CD4-positive, alpha-beta memory T cell (primary cell): ENCODE measurements around the gene ELFN1. TPM values are rescaled to one million over a fixed set of nuclear protein-coding genes. Genes with fewer than 3 reads are reported as not detected.

Experiments used
- CTCF ChIA-PET: fragments of 350-600 bp; sonication (Branson Sonifier 250); formaldehyde crosslinking; loops from one replicate; lab custom pipeline; 2021; ENCODE audit warnings: inconsistent platforms; ENCODE audit not compliant: partially characterized antibody; lab: Charles Lee
- POLR2A ChIA-PET: fragments of 350-600 bp; sonication (Branson Sonifier 250); formaldehyde crosslinking; loops from one replicate; lab custom pipeline; 2021; ENCODE audit not compliant: partially characterized antibody; lab: Charles Lee
- DNase-seq, 5 donors: peaks; one replicate each; pipeline versions ENCODE4 v3.0.0 to v3.0.0-alpha.2; 2020 to 2022; ENCODE audit warnings: mixed read lengths in 1 of 5
- H3K27ac ChIP-seq: one replicate; pipeline ENCODE4 v1.7.0; 2013; ENCODE audit warnings: low read depth, low read length
- H3K27me3 ChIP-seq: 2 replicates; pipeline ENCODE4 v1.7.0; 2013; ENCODE audit warnings: mild to moderate bottlenecking, low read length, moderate library complexity; ENCODE audit not compliant: insufficient read depth
- H3K36me3 ChIP-seq: 2 replicates; pipeline ENCODE4 v1.7.0; 2013; ENCODE audit warnings: mild to moderate bottlenecking, low read length, moderate library complexity; ENCODE audit not compliant: insufficient read depth
- H3K4me1 ChIP-seq: 2 replicates; pipeline ENCODE4 v1.7.0; 2013; ENCODE audit warnings: mild to moderate bottlenecking, low read length, moderate library complexity; ENCODE audit not compliant: insufficient read depth
- H3K4me3 ChIP-seq, 2 donors: one replicate each; pipeline ENCODE4 v1.7.0; 2013; ENCODE audit warnings: low read length in 2 of 2, mild to moderate bottlenecking in 1 of 2
- H3K9me3 ChIP-seq, 2 donors: one replicate each; pipeline ENCODE4 v1.7.0; 2013; ENCODE audit warnings: low read length in 2 of 2, control low read depth in 1 of 2; ENCODE audit not compliant: control insufficient read depth in 1 of 2
- H3K27ac Mint-ChIP-seq, 7 donors: one replicate each; pipeline ENCODE4 v1.8.0; 2020 to 2021; ENCODE audit warnings: mixed read lengths in 7 of 7, mild to moderate bottlenecking in 6 of 7, inconsistent platforms in 3 of 7, moderate library complexity in 3 of 7
- H3K27me3 Mint-ChIP-seq, 2 donors: one replicate each; pipeline ENCODE4 v1.8.0; 2020 to 2021; ENCODE audit warnings: mixed read lengths in 2 of 2
- H3K36me3 Mint-ChIP-seq, 2 donors: one replicate each; pipeline ENCODE4 v1.8.0; 2020 to 2021; ENCODE audit warnings: mixed read lengths in 2 of 2, inconsistent platforms in 1 of 2, mild to moderate bottlenecking in 1 of 2
- H3K4me1 Mint-ChIP-seq, 4 donors: one replicate each; pipeline ENCODE4 v1.8.0; 2020 to 2021; ENCODE audit warnings: mixed read lengths in 4 of 4, mild to moderate bottlenecking in 1 of 4
- H3K4me3 Mint-ChIP-seq, 8 donors: one replicate each; pipeline ENCODE4 v1.8.0; 2020 to 2021; ENCODE audit warnings: mixed read lengths in 8 of 8, mild to moderate bottlenecking in 7 of 8, moderate library complexity in 6 of 8, inconsistent platforms in 3 of 8
- H3K9me3 Mint-ChIP-seq, 8 donors: one replicate each; pipeline ENCODE4 v1.8.0; 2020 to 2021; ENCODE audit warnings: mixed read lengths in 8 of 8, mild to moderate bottlenecking in 5 of 8, inconsistent platforms in 3 of 8, moderate library complexity in 1 of 8
- intact Hi-C: fragments of 100-400 bp; cut with micrococcal nuclease; formaldehyde crosslinking; loops from one replicate; pipeline ENCODE4 v1.15.1; 2023
- polyA plus RNA-seq, 2 donors: library from polyadenylated mRNA; unstranded; fragments of 300-500 nt; fragmentation: Illumina TruSeq; gene quantifications; one replicate each; pipeline ENCODE4 v1.2.3, GENCODE V29; 2021
- total RNA-seq, 2 experiments: library from RNA; stranded (reverse); gene quantifications; one replicate each; pipeline ENCODE4 v1.2.3, GENCODE V29; 2021

ELFN1 gene
- total and polyA plus RNA-seq, 4 experiments from 2014 or later = 0.12 TPM; not detected in 3

DNA sequence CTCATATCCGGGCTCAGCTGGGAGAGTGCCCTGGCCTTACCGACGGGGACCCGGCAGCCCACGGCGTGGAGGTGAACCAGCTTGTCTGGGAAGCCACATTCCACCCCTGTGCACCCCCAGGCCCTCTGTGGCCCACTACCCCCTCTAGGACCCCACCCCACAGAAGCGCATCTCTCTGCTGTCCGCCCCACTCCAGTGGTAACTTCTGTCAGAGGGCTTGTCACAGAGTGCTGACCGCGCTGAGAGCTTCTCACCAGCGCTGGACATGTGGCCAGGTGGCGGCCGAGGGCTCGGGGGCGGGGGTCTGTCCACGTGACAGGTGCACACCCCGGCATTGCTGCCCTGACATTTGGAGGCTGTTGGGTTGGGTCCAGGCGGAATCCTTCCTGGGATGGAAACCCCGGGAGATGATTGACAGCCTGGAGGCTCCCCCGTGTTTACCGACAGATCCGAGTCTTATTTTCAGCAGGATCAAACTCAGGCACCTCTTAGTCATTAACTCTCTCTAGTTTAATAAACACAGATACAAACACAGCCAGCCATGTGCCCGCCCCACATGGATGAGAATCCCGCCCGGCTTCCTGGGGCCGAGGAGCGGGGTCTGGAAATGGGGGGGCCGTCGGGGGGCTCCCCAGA lies 5.1 kb downstream of the ELFN1 start:
- peaks cover 8 to 13% of the 10 kb centered on the region in 2 donors for H3K27me3 Mint-ChIP-seq
- CTCF ChIA-PET = no interaction called here
- POLR2A ChIA-PET = no interaction called here
- H3K4me3 Mint-ChIP-seq = no peak overlapping the region
- no peaks in the 10 kb centered on the region for H3K4me1 ChIP-seq
- H3K27ac Mint-ChIP-seq = no peak overlapping the region
- no peak for DNase-seq
- no peak overlapping the region for H3K4me3 ChIP-seq
- intact Hi-C loops = no loop called here
- peaks cover 0 to 1% (median 0%) of the 10 kb centered on the region in 8 donors for H3K9me3 Mint-ChIP-seq
- H3K36me3 ChIP-seq = no peaks in the 10 kb centered on the region
- no peaks in the 10 kb centered on the region for H3K36me3 Mint-ChIP-seq
- H3K4me1 Mint-ChIP-seq = no peaks in the 10 kb centered on the region
- H3K27ac ChIP-seq = no peak overlapping the region
- peaks cover 10% of the 10 kb centered on the region for H3K27me3 ChIP-seq
- H3K9me3 ChIP-seq = no peaks in the 10 kb centered on the region

GRCh38 chr7:1675673-1676549 lies 5.8 kb downstream of the ELFN1 start:
- POLR2A ChIA-PET = no interaction called here
- H3K27ac Mint-ChIP-seq = no peak overlapping the region
- intact Hi-C loops = no loop called here

DNA sequence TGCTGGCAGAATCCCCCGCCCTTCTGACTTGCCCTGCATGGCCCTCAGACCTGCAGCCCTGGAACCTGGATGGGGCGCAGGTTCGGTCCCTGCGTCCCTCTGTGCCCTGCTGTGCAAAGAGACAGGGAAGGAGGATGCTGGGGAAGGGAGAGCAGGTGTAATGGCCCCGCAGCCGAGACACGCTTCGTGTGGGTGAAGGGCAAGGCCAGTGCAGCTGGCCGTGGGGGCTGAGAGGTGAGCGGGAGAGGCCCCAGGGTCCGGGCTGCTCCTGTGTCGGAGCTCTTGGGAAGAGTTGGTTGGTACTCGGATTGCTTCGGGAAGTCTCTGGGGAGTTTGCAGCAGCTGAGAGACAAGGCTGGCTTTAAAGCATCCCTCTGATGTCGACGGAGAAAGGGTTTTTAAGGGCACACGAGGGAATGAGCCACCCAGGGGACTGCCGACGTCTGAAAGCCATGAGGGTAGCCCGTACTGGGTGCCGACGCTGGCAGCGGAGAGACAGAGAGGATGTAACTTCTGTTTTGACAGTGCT lies 6.5 kb downstream of the ELFN1 start:
- Histone ChIP-seq H3K9me3 (no peaks in the 10 kb centered on the region), H3K27ac (no peak overlapping the region), H3K4me1 (no peaks in the 10 kb centered on the region), H3K36me3 (no peaks in the 10 kb centered on the region), H3K4me3 (no peak overlapping the region), H3K27me3 (peaks cover 10% of the 10 kb centered on the region)
- no peaks in the 10 kb centered on the region for H3K4me1 Mint-ChIP-seq
- peaks cover 9 to 11% of the 10 kb centered on the region in 2 donors for H3K27me3 Mint-ChIP-seq
- H3K4me3 Mint-ChIP-seq = no peak overlapping the region
- POLR2A ChIA-PET = no interaction called here
- no peak for DNase-seq
- intact Hi-C loops = no loop called here
- H3K9me3 Mint-ChIP-seq = peaks cover 0 to 2% (median 0%) of the 10 kb centered on the region in 8 donors
- H3K36me3 Mint-ChIP-seq = no peaks in the 10 kb centered on the region
- no peak overlapping the region for H3K27ac Mint-ChIP-seq
- CTCF ChIA-PET = no interaction called here

More at GRCh38 chr7:1675673-1676549, 5.8 kb downstream of the ELFN1 start:
- H3K4me3 ChIP-seq = no peak overlapping the region
- H3K4me1 ChIP-seq = no peaks in the 10 kb centered on the region
- Mint-ChIP-seq H3K36me3 (no peaks in the 10 kb centered on the region), H3K4me3 (no peak overlapping the region), H3K4me1 (no peaks in the 10 kb centered on the region), H3K27me3 (peaks cover 10 to 13% of the 10 kb centered on the region in 2 donors), H3K9me3 (peaks cover 0 to 1% (median 0%) of the 10 kb centered on the region in 8 donors)
- no peaks in the 10 kb centered on the region for H3K9me3 ChIP-seq
- no peak for DNase-seq
- H3K27ac ChIP-seq = no peak overlapping the region
- CTCF ChIA-PET = no interaction called here
- H3K27me3 ChIP-seq = peaks cover 10% of the 10 kb centered on the region
- H3K36me3 ChIP-seq = no peaks in the 10 kb centered on the region

- no peak overlapping the region for H3K27ac ChIP-seq
- no peaks in the 10 kb centered on the region for H3K36me3 ChIP-seq
- H3K36me3 Mint-ChIP-seq = no peaks in the 10 kb centered on the region
- intact Hi-C loops = no loop called here
- no peaks in the 10 kb centered on the region for H3K9me3 ChIP-seq
- no peak overlapping the region for H3K27ac Mint-ChIP-seq
- DNase-seq = no peak
- H3K27me3 Mint-ChIP-seq = peaks cover 9 to 13% of the 10 kb centered on the region in 2 donors
- ChIA-PET CTCF (no interaction called here), POLR2A (no interaction called here)
- H3K4me1 Mint-ChIP-seq = no peaks in the 10 kb centered on the region
- peaks cover 0 to 3% (median under 1%) of the 10 kb centered on the region in 8 donors for H3K9me3 Mint-ChIP-seq
- peaks cover 2% of the 10 kb centered on the region for H3K27me3 ChIP-seq
- no peak overlapping the region for H3K4me3 Mint-ChIP-seq
- no peak overlapping the region for H3K4me3 ChIP-seq
- no peaks in the 10 kb centered on the region for H3K4me1 ChIP-seq
These were observed 7.4 kb downstream of the ELFN1 start for GRCh38 chr7:1677206-1678080.

GRCh38 chr7:1678081-1678543 lies 8.0 kb downstream of the ELFN1 start:
- no peak for DNase-seq

GRCh38 chr7:1678571-1679325 lies 8.7 kb downstream of the ELFN1 start:
- Mint-ChIP-seq H3K27ac (no peak overlapping the region), H3K4me3 (no peak overlapping the region), H3K9me3 (peaks cover 0 to 16% (median 12%) of the 10 kb centered on the region in 8 donors), H3K36me3 (peaks cover 0 to 3% of the 10 kb centered on the region in 2 donors), H3K27me3 (peaks cover 6 to 9% of the 10 kb centered on the region in 2 donors), H3K4me1 (no peaks in the 10 kb centered on the region)
- ChIA-PET CTCF (no interaction called here), POLR2A (no interaction called here)
- H3K9me3 ChIP-seq = no peaks in the 10 kb centered on the region
- no peaks in the 10 kb centered on the region for H3K4me1 ChIP-seq
- intact Hi-C loops = no loop called here
- no peaks in the 10 kb centered on the region for H3K36me3 ChIP-seq
- no peak overlapping the region for H3K4me3 ChIP-seq
- no peak for DNase-seq
- no peaks in the 10 kb centered on the region for H3K27me3 ChIP-seq
- H3K27ac ChIP-seq = no peak overlapping the region

More at GRCh38 chr7:1678081-1678543, 8.0 kb downstream of the ELFN1 start:
- Histone ChIP-seq H3K27ac (no peak overlapping the region), H3K4me3 (no peak overlapping the region), H3K36me3 (no peaks in the 10 kb centered on the region), H3K4me1 (no peaks in the 10 kb centered on the region), H3K27me3 (no peaks in the 10 kb centered on the region), H3K9me3 (no peaks in the 10 kb centered on the region)
- H3K27ac Mint-ChIP-seq = no peak overlapping the region
- peaks cover 0 to 2% of the 10 kb centered on the region in 2 donors for H3K36me3 Mint-ChIP-seq
- no peaks in the 10 kb centered on the region for H3K4me1 Mint-ChIP-seq
- peaks cover 0 to 10% (median 6%) of the 10 kb centered on the region in 8 donors for H3K9me3 Mint-ChIP-seq
- CTCF ChIA-PET = no interaction called here
- POLR2A ChIA-PET = no interaction called here
- H3K27me3 Mint-ChIP-seq = peaks cover 6 to 9% of the 10 kb centered on the region in 2 donors
- no peak overlapping the region for H3K4me3 Mint-ChIP-seq
- intact Hi-C loops = no loop called here
